Stomach (tissue), 4 donors: ENCODE results near the gene MKX.

Source experiments
- CTCF ChIP-seq, 7 experiments: fragments of 450-650 bp in 4 of 7; fragments of 200-600 bp in 3 of 7; sonication (generic) in 3 of 7; IDR thresholded peaks; one replicate each; pipeline ENCODE4 v1.5.1; 2016 to 2019; ENCODE audit warnings: antibody characterized with exemption in 7 of 7, control low read depth in 2 of 7, mild to moderate bottlenecking in 1 of 7
- EP300 ChIP-seq: sonication (generic); formaldehyde crosslinking; IDR thresholded peaks from one replicate; pipeline ENCODE4 v1.6.1; 2017; ENCODE audit warnings: antibody characterized with exemption
- POLR2A ChIP-seq, 4 donors: fragments of 450-650 bp; IDR thresholded peaks; one replicate each; pipeline ENCODE4 v1.6.1; 2016; ENCODE audit warnings: antibody characterized with exemption in 4 of 4, control low read depth in 2 of 4, mild to moderate bottlenecking in 1 of 4, moderate library complexity in 1 of 4
- POLR2AphosphoS5 ChIP-seq, 3 donors: sonication (generic); formaldehyde crosslinking; IDR thresholded peaks; one replicate each; pipeline ENCODE4 v1.6.1; 2016; ENCODE audit warnings: antibody characterized with exemption in 3 of 3

GRCh38 chr10:27724287-27724686 is 21.3 kb downstream of the MKX start:
- no peak for TF ChIP-seq CTCF (IDR thresholded peaks at IDR 0.05)
- TF ChIP-seq EP300, result no peak
- TF ChIP-seq POLR2A (IDR thresholded peaks at IDR 0.05), result no peak
- no peak for TF ChIP-seq POLR2AphosphoS5 (IDR thresholded peaks at IDR 0.05)
